MM.1S (cell line): ENCODE measurements around the gene PSG6.

Source experiments
- EZH2phosphoT487 ChIP-seq: fragments of 300-600 bp; sonication (generic); IDR thresholded peaks from 2 replicates; pipeline ENCODE4 v1.6.1; 2018; ENCODE audit warnings: antibody characterized with exemption, low read length
- TF ChIP-seq, protein P1 (sequence below): fragments of 300-600 bp; sonication (generic); IDR thresholded peaks from 2 replicates; pipeline ENCODE4 v1.5.1; 2016; ENCODE audit warnings: antibody characterized with exemption, low read length, mixed read lengths

DNA sequence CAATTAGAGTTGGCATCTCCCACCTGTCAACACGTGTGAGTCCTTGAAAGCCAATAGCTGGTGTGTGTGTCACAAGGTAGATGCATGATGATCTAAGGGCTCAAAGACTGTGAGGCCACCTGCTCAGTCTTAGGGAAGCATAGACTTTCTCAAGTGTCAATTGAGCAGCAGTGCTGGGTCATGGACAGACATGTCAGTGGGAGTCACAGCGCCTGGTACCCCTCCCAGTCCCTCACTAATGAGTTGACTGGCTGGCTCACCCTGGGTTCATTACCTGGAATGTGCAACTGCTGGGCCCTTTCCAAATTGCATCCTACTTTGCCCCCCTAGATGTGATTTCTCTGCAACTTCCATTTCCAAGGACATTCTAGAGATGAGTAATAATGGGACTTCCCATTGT, 9.1 kb upstream of the PSG6 start:
- TF ChIP-seq, protein P1, sequence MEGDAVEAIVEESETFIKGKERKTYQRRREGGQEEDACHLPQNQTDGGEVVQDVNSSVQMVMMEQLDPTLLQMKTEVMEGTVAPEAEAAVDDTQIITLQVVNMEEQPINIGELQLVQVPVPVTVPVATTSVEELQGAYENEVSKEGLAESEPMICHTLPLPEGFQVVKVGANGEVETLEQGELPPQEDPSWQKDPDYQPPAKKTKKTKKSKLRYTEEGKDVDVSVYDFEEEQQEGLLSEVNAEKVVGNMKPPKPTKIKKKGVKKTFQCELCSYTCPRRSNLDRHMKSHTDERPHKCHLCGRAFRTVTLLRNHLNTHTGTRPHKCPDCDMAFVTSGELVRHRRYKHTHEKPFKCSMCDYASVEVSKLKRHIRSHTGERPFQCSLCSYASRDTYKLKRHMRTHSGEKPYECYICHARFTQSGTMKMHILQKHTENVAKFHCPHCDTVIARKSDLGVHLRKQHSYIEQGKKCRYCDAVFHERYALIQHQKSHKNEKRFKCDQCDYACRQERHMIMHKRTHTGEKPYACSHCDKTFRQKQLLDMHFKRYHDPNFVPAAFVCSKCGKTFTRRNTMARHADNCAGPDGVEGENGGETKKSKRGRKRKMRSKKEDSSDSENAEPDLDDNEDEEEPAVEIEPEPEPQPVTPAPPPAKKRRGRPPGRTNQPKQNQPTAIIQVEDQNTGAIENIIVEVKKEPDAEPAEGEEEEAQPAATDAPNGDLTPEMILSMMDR: no peak
- no peak for TF ChIP-seq EZH2phosphoT487
